Panc1 (cell line): ENCODE measurements around the gene TARS2. TPM values are rescaled to one million over a fixed set of nuclear protein-coding genes. Genes with fewer than 3 reads are reported as not detected.

Experiments
- ATAC-seq: fragments of 200-7000 bp; cut with Tn5 transposase; 2 replicates; pipeline ENCODE4 v1.9.1; 2020; ENCODE audit warnings: mild to moderate bottlenecking, moderate library complexity
- BruUV-seq: library from RNA; stranded (reverse); fragments of 400-500 nt; replicated peaks from 2 replicates; lab custom pipeline; 2021; lab: Mats Ljungman, UMichigan
- CTCF ChIA-PET: fragments of 300-600 bp; sonication (Branson Sonifier 250); formaldehyde crosslinking; loops from one replicate; lab custom pipeline; 2022; ENCODE audit warnings: antibody characterized with exemption; lab: Charles Lee
- POLR2A ChIA-PET: fragments of 300-600 bp; sonication (Branson Sonifier 250); formaldehyde crosslinking; loops from one replicate; lab custom pipeline; 2022; ENCODE audit warnings: antibody characterized with exemption; lab: Charles Lee
- DNase-seq: peaks from one replicate; pipeline ENCODE4 v3.0.0-alpha.2; 2010; ENCODE audit warnings: low read depth, low spot score
- H3K27ac ChIP-seq: 2 replicates; pipeline ENCODE4 v1.5.1; 2011; ENCODE audit warnings: mild to moderate bottlenecking, low read length, inconsistent platforms
- H3K27me3 ChIP-seq: fragments of 200-500 bp; sonication (Bioruptor generic); 2 replicates; pipeline ENCODE4 v1.6.0; 2014; ENCODE audit warnings: low read length, inconsistent platforms; ENCODE audit not compliant: control insufficient read depth, insufficient read depth
- H3K36me3 ChIP-seq: fragments of 200-500 bp; sonication (Bioruptor generic); 2 replicates; pipeline ENCODE4 v1.5.1; 2014; ENCODE audit warnings: inconsistent platforms, mild to moderate bottlenecking, low read length, moderate library complexity; ENCODE audit not compliant: control insufficient read depth, insufficient read depth
- H3K4me1 ChIP-seq: 2 replicates; pipeline ENCODE4 v1.5.1; 2011; ENCODE audit warnings: inconsistent platforms, mild to moderate bottlenecking, low read length, moderate library complexity; ENCODE audit not compliant: control insufficient read depth, insufficient read depth
- H3K4me3 ChIP-seq, 2 experiments: 2 replicates each; pipeline ENCODE4 v1.5.1; 2011 to 2012; ENCODE audit warnings: low read depth in 2 of 2, low read length in 2 of 2, mild to moderate bottlenecking in 2 of 2, inconsistent platforms in 1 of 2, moderate library complexity in 1 of 2
- H3K9me3 ChIP-seq: fragments of 200-500 bp; sonication (Bioruptor generic); 2 replicates; pipeline ENCODE4 v1.5.1; 2014; ENCODE audit warnings: low read depth, mild to moderate bottlenecking, inconsistent platforms, low read length, moderate library complexity; ENCODE audit not compliant: control insufficient read depth, insufficient read depth
- CTCF ChIP-seq: fragments of 450-650 bp; IDR thresholded peaks from 2 replicates; pipeline ENCODE4 v1.5.1; 2017; ENCODE audit warnings: mild to moderate bottlenecking
- POLR2AphosphoS5 ChIP-seq: IDR thresholded peaks from 2 replicates; pipeline ENCODE4 v1.6.1; 2012; ENCODE audit warnings: mild to moderate bottlenecking, low read depth, low read length, moderate library complexity
- REST ChIP-seq, 2 experiments: IDR thresholded peaks; 2 replicates each; pipeline ENCODE4 v1.6.1; 2011 to 2012; ENCODE audit warnings: low read depth in 2 of 2, control low read depth in 1 of 2, low read length in 1 of 2, mild to moderate bottlenecking in 1 of 2, moderate library complexity in 1 of 2; ENCODE audit not compliant: insufficient read depth in 1 of 2
- SIN3A ChIP-seq: IDR thresholded peaks from 2 replicates; pipeline ENCODE4 v1.6.1; 2012; ENCODE audit warnings: low read depth, mild to moderate bottlenecking, low read length, moderate library complexity, borderline replicate concordance; ENCODE audit not compliant: insufficient read depth
- TCF7L2 ChIP-seq: IDR thresholded peaks from 2 replicates; pipeline ENCODE4 v1.6.1; 2011; ENCODE audit warnings: mild to moderate bottlenecking, low read depth, low read length, inconsistent platforms
- in situ Hi-C: cut with HindIII; loops from 2 replicates; pipeline ENCODE4 v1.10.0; 2016; ENCODE audit warnings: low sequenced_read_pairs, low pct_unique_long_range_greater_than_20kb
- intact Hi-C: fragments of 100-400 bp; cut with micrococcal nuclease; formaldehyde crosslinking; loops from one replicate; pipeline ENCODE4 v1.10.0; 2022; ENCODE audit not compliant: unreplicated experiment
- total RNA-seq: library from RNA; stranded (reverse); gene quantifications from one replicate; pipeline ENCODE4 v1.2.1, GENCODE V29; 2021; ENCODE audit not compliant: unreplicated experiment

The TARS2 gene
- total RNA-seq, 1 experiment from 2014 or later, result 28.2 TPM

GRCh38 chr1:150493175-150493574 lies 6.0 kb downstream of the TARS2 start:
- intact Hi-C loops (no loop called here), in situ Hi-C loops (no loop called here)
- ATAC-seq, result no peak
- H3K27ac ChIP-seq, result no peak overlapping the region
- CTCF ChIA-PET, result interaction anchor here (1.0 kb wide), 1 partner anchor 40 kb away, joined by 3 read pairs; no protein-coding TSS in a partner anchor
- BruUV-seq, result no TSS peak
- H3K4me1 ChIP-seq, result peaks cover 2% of the 10 kb centered on the region
- H3K4me3 ChIP-seq, result no peak overlapping the region
- H3K27me3 ChIP-seq, result no peaks in the 10 kb centered on the region
- no peaks in the 10 kb centered on the region for H3K9me3 ChIP-seq
- no peak for TF ChIP-seq TCF7L2
- no peak for TF ChIP-seq CTCF
- TF ChIP-seq POLR2AphosphoS5, result no peak
- no peak for TF ChIP-seq REST (IDR thresholded peaks at IDR 0.05; ENCODE audit: insufficient read depth in 1 of 2, low read depth in 2 of 2, low read length in 1 of 2)
- TF ChIP-seq SIN3A, result no peak
- no peak for DNase-seq
- POLR2A ChIA-PET, result no interaction called here
- H3K36me3 ChIP-seq, result 0 out of 2 replicates have a peak, but pooled peaks cover 2% of the 10 kb centered on the region

- TF ChIP-seq TCF7L2 (no peak), SIN3A (no peak), REST (IDR thresholded peaks at IDR 0.05; ENCODE audit: insufficient read depth in 1 of 2, low read depth in 2 of 2, low read length in 1 of 2) (no peak), CTCF (no peak), POLR2AphosphoS5 (no peak)
- no peak for DNase-seq
- POLR2A ChIA-PET, result no interaction called here
- H3K4me3 ChIP-seq, result no peak overlapping the region
- no peak for ATAC-seq
- H3K27me3 ChIP-seq, result no peaks in the 10 kb centered on the region
- H3K9me3 ChIP-seq, result no peaks in the 10 kb centered on the region
- intact Hi-C loops, result no loop called here
- 0 out of 2 replicates have a peak, but pooled peaks cover 2% of the 10 kb centered on the region for H3K36me3 ChIP-seq
- in situ Hi-C loops, result no loop called here
- H3K27ac ChIP-seq, result no peak overlapping the region
- CTCF ChIA-PET, result interaction anchor here (0.6 kb wide), 1 partner anchor 40 kb away, joined by 4 read pairs; no protein-coding TSS in a partner anchor
- no TSS peak for BruUV-seq
- no peaks in the 10 kb centered on the region for H3K4me1 ChIP-seq
Observed at GRCh38 chr1:150498342-150498741, 11.1 kb downstream of the TARS2 start.
